HepG2 (cell line): ENCODE results near the gene RPL5. TPM values are rescaled to one million over a fixed set of nuclear protein-coding genes. Genes with fewer than 3 reads are reported as not detected.

ENCODE experiments used
- CBX1 ChIP-seq: IDR thresholded peaks from one replicate; pipeline ENCODE4 v1.6.1; 2016; ENCODE audit warnings: antibody characterized with exemption, low read depth
- CENPBD1 ChIP-seq: sonication (generic); formaldehyde crosslinking; IDR thresholded peaks from 2 replicates; pipeline ENCODE4 v1.8.0; 2022; ENCODE audit warnings: missing genetic modification reagents, low read depth, mild to moderate bottlenecking, borderline replicate concordance
- DMAP1 ChIP-seq: IDR thresholded peaks from 2 replicates; pipeline ENCODE4 v1.6.1; 2016
- FOXA1 ChIP-seq, 2 experiments: fragments of 450-650 bp in 1 of 2; sonication (generic) in 1 of 2; formaldehyde crosslinking in 1 of 2; IDR thresholded peaks; 2 replicates each; pipeline versions ENCODE4 v1.4.0 to v1.6.1; 2016 to 2020; ENCODE audit warnings: missing genetic modification reagents in 1 of 2
- FOXM1 ChIP-seq: sonication (generic); formaldehyde crosslinking; IDR thresholded peaks from 2 replicates; pipeline ENCODE4 v1.5.0; 2020; ENCODE audit warnings: missing genetic modification reagents
- FOXO1 ChIP-seq: sonication (generic); formaldehyde crosslinking; IDR thresholded peaks from 2 replicates; pipeline ENCODE4 v1.4.0; 2020; ENCODE audit warnings: missing genetic modification reagents
- GMEB2 ChIP-seq: IDR thresholded peaks from 2 replicates; pipeline ENCODE4 v1.6.1; 2016; ENCODE audit warnings: missing biosample characterization, missing genetic modification reagents, low read depth
- HBP1 ChIP-seq: IDR thresholded peaks from 2 replicates; pipeline ENCODE4 v1.6.1; 2016; ENCODE audit warnings: low read depth, control low read depth
- KAT8 ChIP-seq: IDR thresholded peaks from 2 replicates; pipeline ENCODE4 v1.6.1; 2016; ENCODE audit warnings: missing genetic modification reagents, missing compliant biosample characterization
- STAT6 ChIP-seq: sonication (generic); formaldehyde crosslinking; IDR thresholded peaks from 2 replicates; pipeline ENCODE4 v1.4.0; 2020; ENCODE audit warnings: missing genetic modification reagents, mild to moderate bottlenecking, borderline replicate concordance
- TBL1XR1 ChIP-seq: fragments of 150-350 bp; IDR thresholded peaks from 2 replicates; pipeline ENCODE4 v1.6.1; 2014; ENCODE audit warnings: borderline replicate concordance, low read length; ENCODE audit not compliant: partially characterized antibody
- TFAP4 ChIP-seq: sonication (generic); IDR thresholded peaks from 2 replicates; pipeline ENCODE4 v1.6.1; 2016; ENCODE audit warnings: low read depth, borderline replicate concordance
- TRAFD1 ChIP-seq: sonication (generic); formaldehyde crosslinking; IDR thresholded peaks from 2 replicates; pipeline ENCODE4 v1.5.1; 2020; ENCODE audit warnings: missing genetic modification reagents, mild to moderate bottlenecking, borderline replicate concordance
- ZBTB25 ChIP-seq: IDR thresholded peaks from 2 replicates; pipeline ENCODE4 v1.6.1; 2018; ENCODE audit warnings: missing genetic modification reagents
- ZFAT ChIP-seq: sonication (generic); formaldehyde crosslinking; conservative IDR thresholded peaks from 2 replicates; pipeline ENCODE4 v1.8.1; 2023; ENCODE audit warnings: missing genetic modification reagents, inconsistent platforms
- ZKSCAN5 ChIP-seq: sonication (generic); formaldehyde crosslinking; IDR thresholded peaks from 2 replicates; pipeline ENCODE4 v1.5.1; 2020; ENCODE audit warnings: mild to moderate bottlenecking, missing genetic modification reagents
- ZNF639 ChIP-seq: conservative IDR thresholded peaks from 2 replicates; pipeline ENCODE4 v1.6.1; 2018; ENCODE audit warnings: missing genetic modification reagents
- ZNF652 ChIP-seq: IDR thresholded peaks from 2 replicates; pipeline ENCODE4 v1.6.1; 2016; ENCODE audit warnings: low read depth, borderline replicate concordance
- polyA plus RNA-seq, 8 experiments: library from polyadenylated mRNA; depleted of rRNA in 3 of 8; stranded (reverse) in 7 of 8; unstranded in 1 of 8; fragments of >200 nt; fragmentation: Illumina TruSeq in 4 of 8; extraction: Trizol in 4 of 8; gene quantifications; 2 replicates each; pipeline versions ENCODE4 v1.2.1 to v1.2.3, GENCODE V29; 2011 to 2016; ENCODE audit warnings: low read depth in 4 of 8, missing spikeins in 1 of 8, mixed read lengths in 1 of 8; ENCODE audit not compliant: insufficient read depth in 1 of 8
- total RNA-seq, 5 experiments: library from RNA; depleted of rRNA; stranded (reverse); fragments of >200 nt; fragmentation: Illumina TruSeq; extraction: Trizol; gene quantifications; 2 replicates each; pipeline ENCODE4 v1.2.3, GENCODE V29; 2016; ENCODE audit warnings: low read depth in 1 of 5

Gene RPL5
- total and polyA plus RNA-seq, 2 of the 13 experiments (the other 11 are each of a cell fraction or from before 2014, with no cell fraction given) = 2,304 to 2,520 TPM

GRCh38 chr1:92886886-92887419 lies 55.1 kb downstream of the RPL5 start (continued):
- no peak for TF ChIP-seq HBP1 (CRISPR knock-in tag)
- TF ChIP-seq ZKSCAN5 = no peak
- no peak for TF ChIP-seq FOXM1 (CRISPR knock-in tag)
- TF ChIP-seq STAT6 (CRISPR knock-in tag) = 0 out of 2 replicates have a peak, but pooled peaks have one; percentile 40
- no peak for TF ChIP-seq CBX1
- TF ChIP-seq TRAFD1 (CRISPR knock-in tag) = no peak
- 0 out of 2 replicates have a peak, but pooled peaks have one; percentile 39 for TF ChIP-seq ZNF639 (CRISPR knock-in tag)
- TF ChIP-seq FOXA1 (IDR thresholded peaks at IDR 0.05) = peak; percentile 73
- peak; percentile 81 for TF ChIP-seq FOXA1 (CRISPR knock-in tag; IDR thresholded peaks at IDR 0.05)
- no peak for TF ChIP-seq ZFAT
- TF ChIP-seq DMAP1 (CRISPR knock-in tag) = 0 out of 2 replicates have a peak, but pooled peaks have one; percentile 40
- peak; percentile 33; the same call in 1 of the 2 replicates for TF ChIP-seq ZNF652 (CRISPR knock-in tag)
- TF ChIP-seq GMEB2 (CRISPR knock-in tag) = no peak
- peak; percentile 52 for TF ChIP-seq TBL1XR1
- TF ChIP-seq KAT8 = 0 out of 2 replicates have a peak, but pooled peaks have one; percentile 51
- peak; percentile 85; the same call in 1 of the 2 replicates for TF ChIP-seq FOXO1 (CRISPR knock-in tag)
- TF ChIP-seq CENPBD1 (CRISPR knock-in tag) = no peak
- TF ChIP-seq TFAP4 = peak; percentile 74; the same call in 1 of the 2 replicates
- TF ChIP-seq ZBTB25 (CRISPR knock-in tag) = no peak
